Natural killer cell (primary cell): ENCODE data around the gene ZNF219. TPM values are rescaled to one million over a fixed set of nuclear protein-coding genes. Genes with fewer than 3 reads are reported as not detected.

Experiments
- ATAC-seq, 3 donors: fragments of 150-1000 bp in 2 of 3; fragments of 200-7000 bp in 1 of 3; cut with Tn5 transposase; 1 replicate in 1 of 3; 2 replicates in 2 of 3; pipeline ENCODE4 v1.10.0; 2021; ENCODE audit warnings: mild to moderate bottlenecking in 2 of 3, moderate library complexity in 2 of 3
- DNase-seq, 2 donors: peaks; one replicate each; pipeline versions ENCODE4 v3.0.0 to v3.0.0-alpha.2; 2013 to 2021; ENCODE audit warnings: mixed read lengths in 1 of 2
- H3K27ac ChIP-seq: one replicate; pipeline ENCODE4 v1.5.1; 2013; ENCODE audit warnings: mild to moderate bottlenecking, low read length
- H3K27me3 ChIP-seq: one replicate; pipeline ENCODE4 v1.6.1; 2013; ENCODE audit warnings: low read length; ENCODE audit not compliant: control insufficient read depth, insufficient read depth
- H3K36me3 ChIP-seq: one replicate; pipeline ENCODE4 v1.6.1; 2013; ENCODE audit warnings: low read length; ENCODE audit not compliant: control insufficient read depth, insufficient read depth
- H3K4me1 ChIP-seq: one replicate; pipeline ENCODE4 v1.6.1; 2013; ENCODE audit warnings: low read length; ENCODE audit not compliant: control insufficient read depth, insufficient read depth
- H3K4me3 ChIP-seq: one replicate; pipeline ENCODE4 v1.5.1; 2013; ENCODE audit warnings: low read length
- H3K9me3 ChIP-seq: one replicate; pipeline ENCODE4 v1.6.1; 2013; ENCODE audit warnings: low read length; ENCODE audit not compliant: control insufficient read depth, insufficient read depth
- H3K27ac Mint-ChIP-seq, 2 donors: one replicate each; pipeline ENCODE4 v1.8.0; 2022; ENCODE audit warnings: mild to moderate bottlenecking in 2 of 2, mixed read lengths in 2 of 2, moderate library complexity in 1 of 2
- H3K27me3 Mint-ChIP-seq, 2 donors: one replicate each; pipeline ENCODE4 v1.8.0; 2022; ENCODE audit warnings: low read depth in 2 of 2, mixed read lengths in 2 of 2
- H3K36me3 Mint-ChIP-seq: one replicate; pipeline ENCODE4 v1.8.0; 2022; ENCODE audit warnings: mixed read lengths
- H3K4me1 Mint-ChIP-seq, 2 donors: one replicate each; pipeline ENCODE4 v1.8.0; 2022; ENCODE audit warnings: mixed read lengths in 2 of 2
- H3K4me3 Mint-ChIP-seq: one replicate; pipeline ENCODE4 v1.8.0; 2022; ENCODE audit warnings: mild to moderate bottlenecking, moderate library complexity, mixed read lengths
- H3K9me3 Mint-ChIP-seq, 2 donors: one replicate each; pipeline ENCODE4 v1.8.0; 2022; ENCODE audit warnings: mixed read lengths in 2 of 2
- WGBS: methylation state at CpG from one replicate; pipeline ENCODE4 v1.1.7; 2013; ENCODE audit warnings: missing lambda C conversion rate; ENCODE audit not compliant: insufficient coverage; 5-methylcytosine and 5-hydroxymethylcytosine counted together
- intact Hi-C: fragments of 100-400 bp; cut with micrococcal nuclease; formaldehyde crosslinking; loops from one replicate; pipeline ENCODE4 v1.14.2; 2022
- total RNA-seq, 4 donors: library from RNA; stranded (reverse); fragments of 120-200 nt in 1 of 4; gene quantifications; one replicate each; pipeline versions ENCODE4 v1.2.3 to v1.2.4, GENCODE V29; 2013 to 2022
- TF ChIP-seq, protein P1 (sequence below): fragments of 200-600 bp; IDR thresholded peaks from one replicate; pipeline ENCODE4 v1.8.0; 2022; ENCODE audit warnings: antibody characterized with exemption

The ZNF219 gene
- total RNA-seq, 3 donors from 2014 or later (not counting 1 experiment from before 2014, with no cell fraction given), result 5.6 to 8.4 (median 7.7) TPM

DNA sequence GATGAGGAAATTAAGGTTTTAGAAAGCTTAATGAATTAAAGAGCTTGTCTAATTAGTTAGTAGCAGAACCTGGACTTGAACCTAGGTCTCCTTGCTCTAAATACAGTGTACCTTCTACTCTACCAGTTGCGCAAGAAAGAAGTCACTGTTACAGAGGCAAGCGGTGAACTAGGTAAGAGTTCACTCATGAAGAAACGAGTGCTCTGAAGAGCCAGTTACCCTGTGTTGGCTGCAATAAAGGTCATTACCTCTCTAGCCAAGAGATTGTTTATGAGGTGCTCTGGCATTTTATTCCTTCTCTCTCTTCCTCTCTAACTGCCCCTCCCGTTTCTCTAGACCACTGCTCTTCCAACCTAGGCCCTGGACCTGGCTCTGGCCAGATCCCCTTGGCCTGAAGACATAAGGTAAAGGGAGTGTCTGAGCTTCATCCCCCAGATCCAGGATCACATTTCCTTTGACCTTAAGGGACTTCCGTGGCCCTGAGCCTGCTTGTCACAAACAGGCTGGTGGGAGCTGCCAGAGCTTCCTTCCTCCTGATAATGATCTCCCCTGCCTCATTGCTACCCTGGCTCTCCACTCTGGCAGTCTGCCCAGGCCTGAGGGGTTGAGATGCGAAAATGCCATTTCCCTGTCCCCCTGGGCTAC, 54.4 kb downstream of the ZNF219 start:
- Mint-ChIP-seq H3K4me3 (no peak overlapping the region), H3K36me3 (no peaks in the 10 kb centered on the region), H3K27me3 (peaks cover 24 to 35% of the 10 kb centered on the region in 2 donors), H3K9me3 (no peaks in the 10 kb centered on the region), H3K4me1 (no peaks in the 10 kb centered on the region), H3K27ac (no peak overlapping the region)
- H3K36me3 ChIP-seq, result no peaks in the 10 kb centered on the region
- 37% methylated on average over 5 of the region's 6 CpGs for WGBS
- intact Hi-C loops, result no loop called here
- H3K9me3 ChIP-seq, result no peaks in the 10 kb centered on the region
- TF ChIP-seq, protein P1, sequence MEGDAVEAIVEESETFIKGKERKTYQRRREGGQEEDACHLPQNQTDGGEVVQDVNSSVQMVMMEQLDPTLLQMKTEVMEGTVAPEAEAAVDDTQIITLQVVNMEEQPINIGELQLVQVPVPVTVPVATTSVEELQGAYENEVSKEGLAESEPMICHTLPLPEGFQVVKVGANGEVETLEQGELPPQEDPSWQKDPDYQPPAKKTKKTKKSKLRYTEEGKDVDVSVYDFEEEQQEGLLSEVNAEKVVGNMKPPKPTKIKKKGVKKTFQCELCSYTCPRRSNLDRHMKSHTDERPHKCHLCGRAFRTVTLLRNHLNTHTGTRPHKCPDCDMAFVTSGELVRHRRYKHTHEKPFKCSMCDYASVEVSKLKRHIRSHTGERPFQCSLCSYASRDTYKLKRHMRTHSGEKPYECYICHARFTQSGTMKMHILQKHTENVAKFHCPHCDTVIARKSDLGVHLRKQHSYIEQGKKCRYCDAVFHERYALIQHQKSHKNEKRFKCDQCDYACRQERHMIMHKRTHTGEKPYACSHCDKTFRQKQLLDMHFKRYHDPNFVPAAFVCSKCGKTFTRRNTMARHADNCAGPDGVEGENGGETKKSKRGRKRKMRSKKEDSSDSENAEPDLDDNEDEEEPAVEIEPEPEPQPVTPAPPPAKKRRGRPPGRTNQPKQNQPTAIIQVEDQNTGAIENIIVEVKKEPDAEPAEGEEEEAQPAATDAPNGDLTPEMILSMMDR, result no peak
- no peak overlapping the region for H3K4me3 ChIP-seq
- H3K4me1 ChIP-seq, result no peaks in the 10 kb centered on the region
- DNase-seq, result peak in 1 of 2 donors; percentile 35
- H3K27ac ChIP-seq, result no peak overlapping the region
- ATAC-seq, result no peak
- peaks cover 3% of the 10 kb centered on the region for H3K27me3 ChIP-seq

DNA sequence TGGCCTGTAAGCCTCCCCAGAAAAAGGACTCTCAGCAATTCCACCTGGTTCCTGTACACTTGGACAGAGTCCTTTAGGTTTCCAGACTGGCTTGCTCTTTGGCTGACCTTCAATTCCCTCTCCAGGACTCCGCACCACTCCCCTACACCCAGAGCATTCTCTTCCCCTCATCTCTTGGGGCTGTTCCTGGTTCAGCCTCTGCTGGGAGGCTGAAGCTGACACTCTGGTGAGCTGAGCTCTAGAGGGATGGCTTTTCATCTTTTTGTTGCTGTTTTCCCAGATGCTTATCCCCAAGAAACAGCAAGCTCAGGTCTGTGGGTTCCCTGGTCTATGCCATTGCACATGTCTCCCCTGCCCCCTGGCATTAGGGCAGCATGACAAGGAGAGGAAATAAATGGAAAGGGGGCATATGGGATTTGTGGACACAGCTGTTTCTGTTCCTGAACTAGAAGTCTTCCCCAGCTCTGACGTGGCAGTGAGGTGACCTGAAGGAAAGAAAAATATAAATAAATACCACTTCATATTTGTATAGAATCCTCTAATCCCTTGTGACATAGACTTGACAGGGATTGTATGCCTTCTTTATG, 55.0 kb downstream of the ZNF219 start:
- DNase-seq (no peak), ATAC-seq (no peak)
- Histone ChIP-seq H3K27me3 (peaks cover 3% of the 10 kb centered on the region), H3K27ac (no peak overlapping the region), H3K4me1 (no peaks in the 10 kb centered on the region), H3K4me3 (no peak overlapping the region), H3K9me3 (no peaks in the 10 kb centered on the region), H3K36me3 (no peaks in the 10 kb centered on the region)
- H3K9me3 Mint-ChIP-seq, result no peaks in the 10 kb centered on the region
- no peaks in the 10 kb centered on the region for H3K36me3 Mint-ChIP-seq
- TF ChIP-seq, protein P1, result no peak
- intact Hi-C loops, result no loop called here
- H3K4me3 Mint-ChIP-seq, result no peak overlapping the region
- H3K27ac Mint-ChIP-seq, result no peak overlapping the region
- peaks cover 27 to 36% of the 10 kb centered on the region in 2 donors for H3K27me3 Mint-ChIP-seq
- no peaks in the 10 kb centered on the region for H3K4me1 Mint-ChIP-seq
- 88% methylated on average over 1 of the region's 2 CpGs for WGBS

DNA sequence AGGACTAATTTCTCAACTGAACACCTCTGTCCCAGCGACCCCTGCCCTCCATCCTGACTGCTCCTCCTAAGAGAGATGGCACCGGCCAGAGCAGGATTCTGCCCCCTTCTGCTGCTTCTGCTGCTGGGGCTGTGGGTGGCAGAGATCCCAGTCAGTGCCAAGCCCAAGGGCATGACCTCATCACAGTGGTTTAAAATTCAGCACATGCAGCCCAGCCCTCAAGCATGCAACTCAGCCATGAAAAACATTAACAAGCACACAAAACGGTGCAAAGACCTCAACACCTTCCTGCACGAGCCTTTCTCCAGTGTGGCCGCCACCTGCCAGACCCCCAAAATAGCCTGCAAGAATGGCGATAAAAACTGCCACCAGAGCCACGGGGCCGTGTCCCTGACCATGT, 55.5 kb downstream of the ZNF219 start:
- Histone ChIP-seq H3K27ac (no peak overlapping the region), H3K27me3 (peaks cover 3% of the 10 kb centered on the region), H3K36me3 (no peaks in the 10 kb centered on the region), H3K4me3 (no peak overlapping the region), H3K4me1 (no peaks in the 10 kb centered on the region), H3K9me3 (no peaks in the 10 kb centered on the region)
- ATAC-seq, result no peak
- DNase-seq, result no peak
- WGBS, result 36% methylated on average over 8 of the region's 8 CpGs
- TF ChIP-seq, protein P1, result no peak
- intact Hi-C loops, result no loop called here
- no peak overlapping the region for H3K27ac Mint-ChIP-seq
- H3K4me3 Mint-ChIP-seq, result no peak overlapping the region
- no peaks in the 10 kb centered on the region for H3K4me1 Mint-ChIP-seq
- H3K9me3 Mint-ChIP-seq, result no peaks in the 10 kb centered on the region
- peaks cover 32 to 42% of the 10 kb centered on the region in 2 donors for H3K27me3 Mint-ChIP-seq
- H3K36me3 Mint-ChIP-seq, result no peaks in the 10 kb centered on the region
